ENCODE results near the gene SLC9A1.

SLC9A1 gene

GRCh38 chr1:27101696-27102095, 53.2 kb downstream of the SLC9A1 start:
- DNase-seq: no peak

- DNase-seq: no peak
Measured at GRCh38 chr1:27101054-27101491, 53.9 kb downstream of the SLC9A1 start.

GRCh38 chr1:27100335-27101053, 54.4 kb downstream of the SLC9A1 start:
- DNase-seq: no peak

- DNase-seq: peak; percentile 11 to 64
Measured at GRCh38 chr1:27099587-27100334, 55.2 kb downstream of the SLC9A1 start.

GRCh38 chr1:27099135-27099586, 55.8 kb downstream of the SLC9A1 start:
- DNase-seq: no peak

- DNase-seq: no peak
Measured at GRCh38 chr1:27098431-27099134, 56.3 kb downstream of the SLC9A1 start.

GRCh38 chr1:27097484-27097917, 57.4 kb downstream of the SLC9A1 start:
- peak; percentile 75 to 81 for DNase-seq

- no peak for DNase-seq
Measured at GRCh38 chr1:27095576-27095975, 59.3 kb downstream of the SLC9A1 start.

- DNase-seq: no peak
Measured at GRCh38 chr1:27092888-27093287, 62.0 kb downstream of the SLC9A1 start.

GRCh38 chr1:27090911-27091310, 64.0 kb downstream of the SLC9A1 start:
- no peak for DNase-seq

GRCh38 chr1:27087371-27088220, 67.3 kb downstream of the SLC9A1 start:
- DNase-seq: no peak

- no peak for DNase-seq
Measured at GRCh38 chr1:27086628-27087027, 68.3 kb downstream of the SLC9A1 start.

- no peak for DNase-seq
Measured at GRCh38 chr1:27086026-27086425, 68.9 kb downstream of the SLC9A1 start.

- DNase-seq: no peak
Measured at GRCh38 chr1:27084107-27084506, 70.8 kb downstream of the SLC9A1 start.

- DNase-seq: no peak
Measured at GRCh38 chr1:27077968-27078367, 77.0 kb downstream of the SLC9A1 start.

- DNase-seq: no peak
Measured at GRCh38 chr1:27076803-27077202, 78.1 kb downstream of the SLC9A1 start.

GRCh38 chr1:27074175-27074780, 80.6 kb downstream of the SLC9A1 start:
- DNase-seq: no peak

GRCh38 chr1:27071049-27071416, 83.9 kb downstream of the SLC9A1 start:
- no peak for DNase-seq

GRCh38 chr1:27070390-27071048, 84.4 kb downstream of the SLC9A1 start:
- no peak for DNase-seq

GRCh38 chr1:27068922-27069321, 86.0 kb downstream of the SLC9A1 start:
- no peak for DNase-seq

GRCh38 chr1:27065999-27066630, 88.8 kb downstream of the SLC9A1 start:
- no peak for DNase-seq

Data from CD4-positive, alpha-beta T cell treated with Interferon alpha-2 for 1 hour (primary cell).